Measurements from ENCODE around the gene KAZN. TPM values are rescaled to one million over a fixed set of nuclear protein-coding genes. Genes with fewer than 3 reads are reported as not detected.

The KAZN gene
- total RNA-seq, 1 donor from 2014 or later = 0.51 TPM

DNA sequence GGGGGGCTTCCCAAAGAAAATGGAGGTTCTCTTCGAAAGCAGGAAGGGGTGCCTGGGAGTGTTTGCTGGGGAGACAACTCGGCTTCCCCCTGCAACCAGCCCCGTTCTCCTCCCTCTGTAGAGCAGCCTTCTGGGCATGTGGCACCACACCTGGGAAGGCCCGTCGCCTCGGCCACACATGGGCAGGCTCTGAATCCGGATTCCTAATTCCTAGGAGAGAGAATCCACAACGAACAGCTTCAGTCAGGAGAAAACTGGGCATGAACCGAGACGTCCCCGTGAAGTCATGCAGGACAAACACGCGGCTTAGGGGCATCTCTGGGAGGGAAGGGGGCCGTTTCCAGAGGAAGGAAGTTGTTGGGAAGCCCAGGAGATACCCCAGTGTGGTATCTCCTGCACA lies 224.5 kb downstream of the KAZN start:
- no peak for DNase-seq (ENCODE audit: low read depth in 2 of 2)

DNA sequence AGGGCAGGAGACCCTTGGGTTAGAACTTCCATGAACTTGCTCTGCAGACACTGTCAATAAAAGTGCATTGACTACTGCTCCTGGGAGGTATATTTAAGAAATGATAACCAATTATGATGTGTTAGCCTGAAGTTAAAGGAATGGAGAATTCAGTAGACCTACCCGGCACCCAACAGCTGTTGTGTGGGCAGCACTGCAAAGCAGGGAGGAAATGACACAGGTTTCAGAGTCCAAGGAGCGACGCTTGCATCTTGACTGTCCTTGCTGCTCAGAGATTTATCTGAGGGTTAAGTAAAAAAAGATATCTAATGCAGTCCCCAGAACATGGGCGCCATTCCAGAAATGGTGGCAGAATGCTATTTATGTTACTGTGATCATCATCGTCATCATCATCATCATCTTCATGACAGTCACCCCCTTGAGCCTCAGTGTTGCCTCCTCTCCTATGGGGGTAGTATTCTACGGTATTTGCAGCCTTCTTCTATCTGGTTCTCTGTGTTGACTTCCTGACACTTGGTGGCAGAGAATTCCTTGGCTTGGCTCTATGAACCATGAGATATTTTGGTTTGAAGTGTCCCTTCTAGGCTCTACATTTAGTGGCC lies 225.9 kb downstream of the KAZN start:
- no peak for DNase-seq (ENCODE audit: low read depth in 2 of 2)

DNA sequence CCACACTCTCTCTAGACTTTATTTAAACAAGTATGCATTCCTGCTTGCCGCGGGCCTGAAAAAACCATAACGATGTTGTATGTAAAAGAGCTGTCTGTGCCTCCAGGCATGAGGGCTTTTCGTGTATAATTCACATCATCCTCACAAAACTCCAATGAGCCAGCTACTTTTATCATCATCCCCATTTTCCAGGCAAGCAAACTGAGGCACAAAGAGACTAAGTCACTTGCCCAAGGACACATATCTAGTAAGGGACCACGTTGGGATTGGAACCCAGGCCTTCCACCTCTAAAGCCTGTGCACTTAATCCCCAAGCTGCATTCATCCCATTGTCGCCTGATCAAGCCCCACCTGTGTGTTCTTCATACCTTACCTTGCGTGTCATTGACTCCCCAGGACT lies 226.9 kb downstream of the KAZN start:
- no peak for DNase-seq (ENCODE audit: low read depth in 2 of 2)

DNA sequence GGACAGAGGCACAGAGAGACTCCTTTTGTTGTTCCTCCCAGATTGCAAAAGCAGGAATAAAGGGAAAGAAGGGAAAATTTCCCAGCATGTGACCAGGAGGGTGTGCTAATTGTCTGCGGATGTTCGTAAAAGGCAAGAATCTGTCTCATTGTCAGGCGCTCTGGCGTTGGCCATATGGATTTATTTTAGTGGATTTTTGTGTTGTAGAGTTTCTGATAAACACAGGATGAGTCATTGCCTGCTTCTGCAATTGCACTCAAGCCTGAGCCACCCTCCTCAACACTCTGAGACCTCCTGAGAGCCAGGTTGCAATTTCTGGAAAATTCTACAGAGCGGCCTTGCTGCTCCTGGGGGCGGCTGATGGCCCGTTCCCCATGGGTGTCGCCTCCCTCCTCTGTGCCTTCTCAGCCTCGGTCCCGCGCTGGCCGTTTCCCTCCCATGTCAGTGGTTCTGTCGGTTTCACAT lies 227.7 kb downstream of the KAZN start:
- DNase-seq (ENCODE audit: low read depth in 2 of 2) = no peak

DNA sequence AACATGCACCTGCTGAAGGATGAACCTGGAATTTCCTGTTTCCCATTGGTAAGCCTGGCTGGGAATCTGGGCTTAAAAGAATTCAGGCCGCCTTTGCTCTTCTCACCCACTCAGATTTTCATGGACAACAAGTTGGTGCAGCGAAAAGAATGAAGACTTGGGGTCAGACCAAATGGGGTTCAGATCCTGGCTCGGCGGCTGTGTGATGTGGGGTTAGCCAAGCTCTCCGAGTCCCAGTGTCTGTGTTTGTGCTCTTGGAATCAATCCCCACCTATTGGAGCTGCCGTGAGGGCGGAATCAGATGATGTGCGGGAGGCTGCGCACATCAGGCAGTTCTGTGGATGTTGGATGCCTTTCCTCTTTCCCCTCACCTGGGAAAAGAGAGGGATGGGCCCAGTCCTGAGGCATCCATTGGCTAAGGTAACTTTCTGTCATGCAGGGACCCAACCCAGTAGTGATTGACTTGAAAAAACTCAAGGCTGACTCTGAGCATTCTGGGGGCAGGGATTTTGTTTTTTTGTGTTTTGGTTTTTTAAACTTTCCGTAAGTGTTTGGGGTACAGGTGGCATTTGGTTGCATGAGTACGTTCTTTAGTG lies 228.3 kb downstream of the KAZN start:
- DNase-seq (ENCODE audit: low read depth in 2 of 2) = no peak

DNA sequence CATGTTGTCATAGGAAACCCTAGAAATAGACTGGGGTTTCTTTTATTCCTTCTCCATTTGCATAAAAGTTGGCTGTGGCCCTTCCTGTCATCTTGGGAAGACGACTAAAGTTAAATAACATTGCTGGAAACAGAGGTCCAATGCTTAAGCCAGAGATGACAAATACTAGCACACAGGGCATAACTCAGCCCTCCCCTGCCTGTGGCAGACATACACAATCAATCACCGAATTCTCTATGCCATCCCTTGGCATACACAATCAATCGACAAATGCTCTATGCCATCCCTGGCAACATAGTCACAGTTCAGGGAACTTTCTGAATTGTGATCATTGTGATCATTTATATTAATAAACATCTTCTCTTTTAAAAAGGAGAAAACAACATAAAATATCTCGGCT lies 229.4 kb downstream of the KAZN start:
- no peak for DNase-seq (ENCODE audit: low read depth in 2 of 2)

DNA sequence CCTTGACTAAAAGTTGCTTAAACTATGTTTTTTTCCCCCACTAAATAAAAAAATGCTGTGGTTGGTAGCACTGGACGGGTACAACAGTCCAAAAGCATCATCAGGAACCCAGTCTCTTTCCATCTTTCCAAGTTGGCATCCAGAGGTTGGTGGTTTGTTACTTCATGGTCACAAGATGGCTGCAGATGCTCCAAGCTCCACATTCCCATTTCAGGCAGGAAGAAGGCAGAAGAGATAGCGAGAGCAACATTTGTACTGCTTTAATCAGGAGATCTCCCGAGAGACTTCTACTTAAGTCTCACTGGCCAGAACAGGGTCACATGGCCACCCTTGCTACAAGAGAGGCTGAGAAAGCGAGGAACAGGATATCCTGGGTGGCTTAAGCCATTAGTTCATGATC lies 230.2 kb downstream of the KAZN start:
- no peak for DNase-seq (ENCODE audit: low read depth in 2 of 2)

DNA sequence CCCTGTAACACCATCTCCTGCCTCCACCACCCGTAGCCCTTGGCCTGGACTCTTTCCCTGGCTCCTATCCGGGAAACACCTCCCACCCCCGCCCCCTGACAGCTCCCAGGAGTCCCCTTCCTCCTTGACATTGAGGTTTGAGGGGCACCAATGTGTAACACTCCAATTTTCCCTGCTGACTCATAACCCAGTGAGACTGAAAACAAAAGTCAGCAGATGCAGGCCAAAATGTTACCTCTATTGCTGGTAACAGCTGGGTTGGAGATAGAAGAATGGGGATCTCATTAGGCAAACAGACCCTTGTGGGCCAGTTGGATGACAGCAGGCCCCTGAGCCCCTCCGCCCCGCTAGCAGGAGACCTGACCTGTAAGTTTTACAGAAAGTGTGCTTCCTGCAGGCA lies 237.2 kb downstream of the KAZN start:
- no peak for DNase-seq (ENCODE audit: low read depth in 2 of 2)

DNA sequence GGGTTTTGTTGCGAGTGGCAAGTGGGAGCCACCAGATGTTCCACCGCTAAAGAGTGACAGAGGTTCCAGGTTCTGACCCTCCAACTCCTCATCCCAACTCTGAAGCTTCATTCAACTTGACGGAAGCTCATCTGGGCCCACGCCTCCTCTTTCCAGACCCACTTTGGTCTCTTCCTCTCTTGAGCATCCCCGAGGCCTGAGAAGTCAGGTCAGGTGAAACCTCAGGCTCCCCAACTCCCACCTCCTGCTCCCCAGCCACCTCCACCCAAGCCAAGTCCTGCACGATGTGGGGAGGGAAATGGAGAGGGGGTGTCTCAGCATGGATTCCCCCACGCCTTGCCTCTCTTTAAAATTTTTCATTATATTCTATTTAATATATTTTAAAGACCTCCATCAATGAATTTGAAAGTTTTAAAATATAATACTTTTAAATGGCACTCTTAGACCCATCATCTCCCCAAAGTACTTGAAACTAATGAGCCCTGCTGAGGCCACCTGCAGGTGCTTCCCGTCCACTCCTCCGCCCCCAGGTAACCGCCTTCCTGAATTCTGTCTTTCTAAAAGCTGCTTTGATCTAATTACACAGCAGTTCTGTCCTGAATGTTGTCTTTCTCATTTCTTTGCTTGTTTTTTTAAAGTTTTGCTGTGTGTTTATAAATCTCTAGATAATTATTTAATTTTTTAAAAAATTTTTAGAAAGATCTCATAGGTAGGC lies 238.1 kb downstream of the KAZN start:
- DNase-seq (ENCODE audit: low read depth in 2 of 2) = no peak

DNA sequence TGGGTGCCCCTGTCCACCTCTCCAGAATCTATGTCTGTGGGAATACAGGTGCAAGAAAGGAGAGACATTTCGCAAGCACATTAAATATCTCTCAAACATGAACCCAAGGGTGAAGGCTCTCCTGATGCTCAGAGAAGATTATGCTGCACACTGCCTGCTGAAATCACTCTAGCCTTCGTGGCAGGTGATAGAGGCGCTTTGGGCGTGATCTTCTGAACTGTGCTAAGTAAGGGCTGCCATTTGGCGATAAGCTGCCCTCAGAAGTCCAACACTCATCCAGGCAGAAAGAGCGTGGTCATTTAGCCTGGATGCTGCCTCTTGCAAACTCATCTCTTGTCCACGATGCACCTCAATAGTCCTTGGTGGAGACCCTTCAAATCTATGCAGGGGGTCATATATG lies 241.9 kb downstream of the KAZN start:
- DNase-seq (ENCODE audit: low read depth in 2 of 2) = no peak

DNA sequence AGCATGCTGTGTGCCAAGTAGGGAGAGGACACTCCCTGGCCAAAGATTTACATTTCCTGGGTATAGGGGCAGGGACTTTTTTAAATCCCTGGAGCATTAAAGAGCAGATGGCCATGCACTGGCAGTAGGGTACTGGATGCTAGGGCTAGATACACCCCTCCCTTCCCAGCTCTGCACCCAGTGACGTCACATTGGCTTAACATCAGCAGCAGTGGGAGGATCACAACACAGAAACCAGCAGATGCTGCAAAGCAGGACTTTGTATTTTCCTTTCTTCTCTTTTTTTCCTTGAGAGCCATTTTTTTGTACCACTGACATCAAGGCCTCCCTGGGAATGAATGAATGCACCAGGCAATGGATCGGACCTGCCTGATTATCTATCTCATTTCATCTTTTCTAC lies 243.0 kb downstream of the KAZN start:
- DNase-seq (ENCODE audit: low read depth in 2 of 2) = no peak

DNA sequence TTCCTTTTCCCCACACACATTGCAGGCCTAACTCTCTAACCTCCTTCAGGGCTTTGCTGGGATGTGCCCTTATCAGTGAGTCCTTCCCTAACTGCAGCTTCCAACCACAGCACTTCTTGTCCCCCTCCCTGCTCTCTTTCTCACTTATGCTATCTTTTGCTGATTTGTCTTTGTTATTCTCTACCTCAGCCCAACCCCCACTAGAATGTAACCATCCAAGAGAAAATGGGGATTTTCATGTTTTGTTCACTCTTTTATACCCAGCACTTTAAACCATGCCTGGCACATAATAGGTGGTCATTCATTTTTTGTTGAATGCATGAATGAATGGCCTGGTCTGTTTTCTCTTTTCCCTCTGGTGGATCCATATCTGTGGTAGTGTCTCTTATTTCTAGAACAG lies 243.5 kb downstream of the KAZN start:
- no peak for DNase-seq (ENCODE audit: low read depth in 2 of 2)

DNA sequence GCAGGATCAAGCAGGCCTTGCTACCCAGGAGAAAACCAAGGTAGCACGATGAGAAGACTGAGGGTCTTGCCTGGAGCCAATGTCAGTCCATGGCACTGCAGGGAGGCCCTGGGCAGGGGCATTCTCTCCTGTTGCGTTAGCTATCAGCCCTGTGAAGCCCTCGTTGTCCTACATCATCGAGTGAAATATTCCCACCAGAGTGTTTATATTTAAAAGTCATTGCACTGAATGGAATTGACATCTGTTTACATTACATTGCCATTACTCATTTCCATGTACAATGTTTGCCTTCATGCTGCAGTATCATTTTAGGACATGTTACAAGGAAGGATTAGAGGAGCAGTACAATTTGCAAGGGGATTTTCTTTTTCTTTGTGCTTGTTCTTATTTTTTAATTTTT lies 243.9 kb downstream of the KAZN start:
- DNase-seq (ENCODE audit: low read depth in 2 of 2) = no peak

DNA sequence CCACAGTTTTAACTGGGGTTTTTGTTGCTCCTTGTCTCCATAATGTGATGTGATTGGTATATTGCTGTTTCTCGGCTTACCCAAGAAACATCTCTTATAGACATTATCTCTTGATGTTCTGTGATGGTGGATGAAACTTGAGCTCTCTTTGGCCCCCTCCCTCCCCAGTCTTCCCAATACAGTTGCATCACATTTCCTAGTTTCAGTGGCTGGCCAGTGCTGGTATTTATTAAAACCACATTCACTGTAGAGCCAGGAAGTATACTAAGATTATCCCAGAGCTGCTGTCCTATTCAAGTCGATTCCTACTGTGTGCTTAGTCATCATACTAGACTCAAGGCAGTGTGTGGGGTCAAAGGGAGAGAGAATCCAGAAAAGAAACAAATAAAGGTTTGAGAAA lies 244.4 kb downstream of the KAZN start:
- DNase-seq (ENCODE audit: low read depth in 2 of 2) = no peak

DNA sequence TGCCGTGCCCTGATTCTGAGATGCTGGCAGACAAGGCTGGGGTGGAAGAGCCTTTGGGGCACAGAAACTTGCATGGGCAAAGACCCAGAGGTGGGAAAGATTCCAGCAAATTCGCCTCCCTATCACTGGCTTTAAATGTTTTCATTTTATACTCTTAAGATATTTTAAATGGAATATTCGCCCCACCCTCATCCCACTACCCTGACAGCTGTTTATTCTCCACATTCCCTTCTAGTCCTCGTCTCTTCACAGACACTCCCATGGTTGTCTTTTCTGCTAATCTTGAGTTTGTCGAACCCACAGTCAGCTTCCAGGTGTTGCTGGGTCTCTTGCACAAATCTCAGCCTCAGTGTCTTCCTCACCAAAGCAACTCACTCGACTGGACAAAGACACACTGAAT lies 245.0 kb downstream of the KAZN start:
- no peak for DNase-seq (ENCODE audit: low read depth in 2 of 2)

DNA sequence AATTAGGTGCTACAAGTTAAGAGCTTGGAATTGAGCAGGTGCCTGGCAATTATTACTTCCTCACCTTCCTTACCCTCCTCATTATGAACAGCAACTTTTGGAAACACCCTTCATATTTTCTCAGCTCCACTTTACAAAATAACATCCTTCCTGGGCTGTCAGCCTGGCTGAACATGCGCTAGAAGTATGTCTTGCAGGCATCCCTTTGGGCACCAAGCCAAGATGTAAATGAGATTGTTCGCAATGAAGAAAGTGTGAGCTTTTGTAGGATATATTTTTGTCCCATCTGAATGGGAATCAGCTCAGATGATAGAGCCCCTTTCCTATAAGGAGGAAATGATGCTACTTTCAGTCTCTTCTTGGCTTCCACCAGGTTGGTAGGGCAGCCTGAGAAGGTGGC lies 245.9 kb downstream of the KAZN start:
- no peak for DNase-seq (ENCODE audit: low read depth in 2 of 2)

DNA sequence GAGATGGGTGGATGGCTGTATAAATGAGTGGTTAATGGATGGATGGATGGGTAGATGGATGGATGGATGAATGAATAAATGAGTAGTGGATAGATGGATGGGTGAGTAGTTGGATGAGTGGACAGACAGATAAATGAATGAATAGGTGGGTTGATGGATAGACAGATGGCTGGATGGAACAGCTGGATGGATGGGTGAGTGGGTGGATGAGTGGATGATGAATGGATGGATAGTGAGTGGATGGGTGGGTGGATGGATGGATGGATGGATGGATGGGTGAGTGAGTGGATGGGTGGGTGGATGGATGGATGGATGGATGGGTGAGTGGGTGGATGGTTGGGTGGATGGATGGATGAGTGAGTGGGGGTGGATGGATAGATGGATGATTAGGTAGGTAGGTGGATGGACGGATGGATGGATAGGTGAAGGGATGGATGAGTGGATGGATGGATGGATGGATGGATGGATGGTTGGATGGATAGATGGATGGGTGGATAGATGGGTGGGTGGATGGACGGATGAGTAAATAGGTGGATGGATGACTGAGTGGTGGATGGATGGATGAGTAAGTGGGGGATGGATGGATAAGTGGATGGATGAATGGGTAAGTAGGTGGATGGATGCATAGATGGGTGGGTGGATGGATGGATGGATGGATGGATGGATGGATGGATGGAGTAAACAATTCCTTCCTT lies 246.6 kb downstream of the KAZN start:
- DNase-seq (ENCODE audit: low read depth in 2 of 2) = no peak

DNA sequence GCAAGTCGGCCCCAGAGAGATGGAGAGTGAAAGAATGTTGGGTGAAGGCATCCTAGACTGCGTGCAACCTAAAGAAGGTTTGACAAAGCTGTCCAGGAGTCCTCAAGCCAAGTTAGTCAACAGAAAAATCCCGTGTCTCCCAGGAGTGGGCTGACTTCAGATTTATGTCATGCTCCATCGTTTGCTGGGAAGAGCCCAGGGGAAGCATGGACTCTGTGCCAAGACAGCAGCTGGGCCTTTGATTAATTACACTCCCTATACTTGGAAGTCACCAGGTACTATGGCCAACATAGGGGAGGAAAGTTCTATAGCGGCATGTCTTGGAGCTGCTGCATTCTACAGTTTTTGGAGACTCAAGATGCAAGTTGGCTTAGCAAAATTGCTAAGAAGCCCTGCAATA lies 247.4 kb downstream of the KAZN start:
- no peak for DNase-seq (ENCODE audit: low read depth in 2 of 2)

DNA sequence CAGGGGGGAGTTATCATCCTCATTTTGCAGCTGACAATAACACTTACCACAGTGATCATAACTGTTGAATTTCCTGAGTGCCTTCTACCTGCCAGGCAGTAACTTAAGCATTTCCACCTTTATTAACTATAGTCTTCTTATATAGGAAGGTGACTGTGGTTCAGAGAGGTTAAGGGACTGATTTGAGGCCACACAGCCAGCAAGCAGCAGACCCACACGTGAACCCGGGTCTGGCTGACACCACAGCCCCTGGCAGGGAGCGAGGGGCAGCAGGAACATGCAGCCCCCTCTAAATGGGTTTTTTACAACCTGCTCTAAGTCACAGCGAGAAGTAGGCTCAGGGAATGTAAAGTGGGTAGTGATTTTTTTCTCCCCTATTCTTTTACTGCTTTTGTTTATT lies 248.2 kb downstream of the KAZN start:
- no peak for DNase-seq (ENCODE audit: low read depth in 2 of 2)

DNA sequence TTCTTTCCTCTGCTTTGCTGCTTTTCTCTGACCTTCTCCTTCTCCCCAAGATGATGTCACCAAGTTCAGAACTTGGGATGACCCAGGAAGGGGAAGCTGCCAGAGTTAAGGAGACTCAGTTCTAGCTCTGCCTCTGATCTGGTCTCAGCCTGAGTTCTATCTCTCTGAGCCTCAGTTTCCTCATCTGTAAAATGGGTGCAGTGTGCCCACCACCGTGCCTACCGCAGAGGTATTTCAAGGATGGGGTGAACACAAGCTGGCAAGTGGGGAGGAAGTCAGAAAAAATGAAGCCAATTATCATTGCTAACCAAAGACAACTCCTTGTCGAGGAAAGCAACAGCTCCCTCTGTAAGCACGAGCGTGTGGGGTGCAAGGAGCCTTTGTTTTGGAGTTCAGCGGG lies 249.7 kb downstream of the KAZN start:
- no peak for DNase-seq (ENCODE audit: low read depth in 2 of 2)

DNA sequence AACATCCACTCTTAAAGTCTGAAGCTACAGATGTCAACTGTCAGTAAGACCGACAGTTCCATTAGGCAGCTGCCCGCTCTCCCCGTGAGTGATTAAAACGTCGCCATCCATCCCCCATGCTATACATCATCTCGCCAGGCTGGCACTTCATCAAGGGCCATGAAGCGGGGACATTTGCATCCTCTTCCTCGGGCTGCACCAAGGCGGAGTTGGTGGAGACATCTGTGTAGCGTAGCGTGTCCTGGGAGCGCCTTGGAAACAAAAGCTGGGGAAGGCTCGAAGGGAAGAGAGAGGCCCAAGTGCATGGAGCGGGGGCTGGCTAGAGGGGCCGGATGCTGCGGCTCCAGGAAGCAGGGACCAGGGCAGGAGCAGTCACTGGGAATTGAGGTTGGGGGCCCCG lies 250.1 kb downstream of the KAZN start:
- no peak for DNase-seq (ENCODE audit: low read depth in 2 of 2)

DNA sequence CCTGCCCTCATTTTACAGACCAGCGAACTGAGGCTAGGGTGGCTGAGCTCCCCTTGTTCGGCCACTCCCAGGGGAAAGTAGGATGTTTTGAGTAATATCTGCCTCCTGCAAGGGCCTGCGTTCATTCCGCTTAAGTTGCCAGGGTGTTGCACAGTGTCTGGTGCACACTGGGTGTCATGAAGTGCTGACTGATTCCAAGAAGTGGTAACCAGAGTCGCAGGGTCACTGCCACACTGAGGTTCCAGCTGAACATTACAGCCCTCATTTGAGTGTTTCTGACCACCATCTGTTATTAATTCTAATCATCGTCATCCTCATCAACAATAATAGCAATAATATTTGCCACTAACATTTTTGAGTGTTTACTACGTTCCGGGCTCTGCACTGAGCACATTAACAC lies 250.6 kb downstream of the KAZN start:
- DNase-seq (ENCODE audit: low read depth in 2 of 2) = no peak

DNA sequence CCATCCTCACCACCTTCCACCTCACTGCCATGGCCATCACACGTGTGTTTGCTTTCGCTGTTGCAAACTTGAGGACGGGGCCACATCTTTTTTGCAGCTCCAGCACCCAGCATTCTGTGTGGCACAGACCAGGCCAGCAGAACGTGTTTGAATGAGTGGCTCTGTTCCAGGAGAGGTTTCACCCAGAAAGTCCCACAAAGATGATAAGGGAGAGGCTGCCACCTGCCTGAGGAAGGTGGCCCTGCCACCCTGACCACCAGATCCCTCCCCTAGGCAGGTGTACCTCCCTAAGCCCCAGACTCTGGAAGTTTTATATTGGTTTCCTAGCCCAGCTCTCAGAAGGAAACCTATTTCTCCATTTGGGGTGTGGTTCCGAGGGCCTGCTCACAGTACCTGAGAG lies 252.1 kb downstream of the KAZN start:
- no peak for DNase-seq (ENCODE audit: low read depth in 2 of 2)
